H1 (cell line): ENCODE measurements around the gene PDE2A.

Experiments used
- ASH2L ChIP-seq: fragments of 200-600, 300-600 bp; sonication (generic); IDR thresholded peaks from one replicate; pipeline ENCODE4 v1.7.1; 2017; ENCODE audit warnings: low read length
- ATF3 ChIP-seq: IDR thresholded peaks from 2 replicates; pipeline ENCODE4 v1.6.1; 2011; ENCODE audit warnings: low read depth, mild to moderate bottlenecking, low read length; ENCODE audit not compliant: insufficient read depth
- CEBPB ChIP-seq: IDR thresholded peaks from 2 replicates; pipeline ENCODE4 v1.6.1; 2012; ENCODE audit warnings: low read depth, low read length
- CHD1 ChIP-seq: IDR thresholded peaks from 2 replicates; pipeline ENCODE4 v1.6.1; 2012; ENCODE audit warnings: low read depth, low read length, improper control_type of control experiment
- CTCF ChIP-seq, 3 experiments: IDR thresholded peaks; 1 replicate in 2 of 3; 2 replicates in 1 of 3; pipeline versions ENCODE4 v1.5.1 to v1.6.1; 2011; ENCODE audit warnings: low read length in 3 of 3, mild to moderate bottlenecking in 3 of 3, inconsistent platforms in 2 of 3, low read depth in 1 of 3, moderate library complexity in 1 of 3; ENCODE audit not compliant: insufficient read depth in 1 of 3; ENCODE audit errors: control extremely low read depth in 1 of 3
- E2F6 ChIP-seq: IDR thresholded peaks from 2 replicates; pipeline ENCODE4 v1.6.1; 2012; ENCODE audit warnings: inconsistent platforms
- GABPA ChIP-seq: IDR thresholded peaks from 2 replicates; pipeline ENCODE4 v1.6.1; 2011; ENCODE audit warnings: mild to moderate bottlenecking, low read length, moderate library complexity, borderline replicate concordance; ENCODE audit not compliant: insufficient read depth
- JUND ChIP-seq: IDR thresholded peaks from 2 replicates; pipeline ENCODE4 v1.6.1; 2011; ENCODE audit warnings: mild to moderate bottlenecking, improper control_type of control experiment, low read length
- POLR2A ChIP-seq, 2 experiments: IDR thresholded peaks; 1 replicate in 1 of 2; 2 replicates in 1 of 2; pipeline ENCODE4 v1.6.1; 2011; ENCODE audit warnings: low read depth in 2 of 2, low read length in 2 of 2, mild to moderate bottlenecking in 2 of 2; ENCODE audit errors: control extremely low read depth in 1 of 2
- POLR2AphosphoS5 ChIP-seq: IDR thresholded peaks from 2 replicates; pipeline ENCODE4 v1.6.1; 2011; ENCODE audit warnings: low read depth, low read length
- RAD21 ChIP-seq, 2 experiments: IDR thresholded peaks in 1 of 2; conservative IDR thresholded peaks in 1 of 2; 2 replicates each; pipeline ENCODE4 v1.6.1; 2011; ENCODE audit warnings: low read depth in 2 of 2, low read length in 2 of 2, improper control_type of control experiment in 1 of 2, inconsistent platforms in 1 of 2, mild to moderate bottlenecking in 1 of 2, moderate library complexity in 1 of 2
- RFX5 ChIP-seq: IDR thresholded peaks from 2 replicates; pipeline ENCODE4 v1.6.1; 2011; ENCODE audit warnings: low read depth, low read length, improper control_type of control experiment, borderline replicate concordance
- SIX5 ChIP-seq: IDR thresholded peaks from 2 replicates; pipeline ENCODE4 v1.6.1; 2011; ENCODE audit warnings: mild to moderate bottlenecking, low read depth, low read length
- USF2 ChIP-seq: IDR thresholded peaks from 2 replicates; pipeline ENCODE4 v1.6.1; 2011; ENCODE audit warnings: low read length, improper control_type of control experiment

- TF ChIP-seq USF2 (no peak), RAD21 (IDR thresholded peaks at IDR 0.05 in 1 of 2, conservative IDR thresholded peaks at IDR 0.05 in 1 of 2; ENCODE audit: low read depth in 2 of 2, low read length in 2 of 2) (no peak), CTCF (IDR thresholded peaks at IDR 0.05; ENCODE audit: control extremely low read depth in 1 of 3, insufficient read depth in 1 of 3, low read depth in 1 of 3, low read length in 3 of 3) (no peak), CEBPB (no peak), ATF3 (no peak), SIX5 (no peak), GABPA (no peak), JUND (no peak), CHD1 (no peak), POLR2AphosphoS5 (no peak), POLR2A (IDR thresholded peaks at IDR 0.05; ENCODE audit: control extremely low read depth in 1 of 2, low read depth in 2 of 2, low read length in 2 of 2) (no peak), RFX5 (no peak), ASH2L (no peak), E2F6 (no peak)
These were observed 1.5 kb downstream of the PDE2A start for GRCh38 chr11:72672597-72673238.
